ENCODE results near the gene NLE1.
"Not testable (repeated sequence)": the region's sequence is repeated elsewhere in the genome, so short reads cannot be mapped to it uniquely, and the experiment has no call there.

GRCh38 chr17:35090707-35091106 is 51.4 kb downstream of the NLE1 start:
- TF ChIP-seq, protein P1, sequence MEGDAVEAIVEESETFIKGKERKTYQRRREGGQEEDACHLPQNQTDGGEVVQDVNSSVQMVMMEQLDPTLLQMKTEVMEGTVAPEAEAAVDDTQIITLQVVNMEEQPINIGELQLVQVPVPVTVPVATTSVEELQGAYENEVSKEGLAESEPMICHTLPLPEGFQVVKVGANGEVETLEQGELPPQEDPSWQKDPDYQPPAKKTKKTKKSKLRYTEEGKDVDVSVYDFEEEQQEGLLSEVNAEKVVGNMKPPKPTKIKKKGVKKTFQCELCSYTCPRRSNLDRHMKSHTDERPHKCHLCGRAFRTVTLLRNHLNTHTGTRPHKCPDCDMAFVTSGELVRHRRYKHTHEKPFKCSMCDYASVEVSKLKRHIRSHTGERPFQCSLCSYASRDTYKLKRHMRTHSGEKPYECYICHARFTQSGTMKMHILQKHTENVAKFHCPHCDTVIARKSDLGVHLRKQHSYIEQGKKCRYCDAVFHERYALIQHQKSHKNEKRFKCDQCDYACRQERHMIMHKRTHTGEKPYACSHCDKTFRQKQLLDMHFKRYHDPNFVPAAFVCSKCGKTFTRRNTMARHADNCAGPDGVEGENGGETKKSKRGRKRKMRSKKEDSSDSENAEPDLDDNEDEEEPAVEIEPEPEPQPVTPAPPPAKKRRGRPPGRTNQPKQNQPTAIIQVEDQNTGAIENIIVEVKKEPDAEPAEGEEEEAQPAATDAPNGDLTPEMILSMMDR (IDR thresholded peaks at IDR 0.05): not testable (repeated sequence)
- not testable (repeated sequence) for TF ChIP-seq RXRA (IDR thresholded peaks at IDR 0.05; ENCODE audit: borderline replicate concordance, low read depth); RAD21 (IDR thresholded peaks at IDR 0.05; ENCODE audit: low read length); USF1 (IDR thresholded peaks at IDR 0.05; ENCODE audit: borderline replicate concordance, low read depth); FOSL2 (IDR thresholded peaks at IDR 0.05; ENCODE audit: borderline replicate concordance, low read depth); YY1 (IDR thresholded peaks at IDR 0.05; ENCODE audit: low read depth); SMC3 (IDR thresholded peaks at IDR 0.05; ENCODE audit: low read depth, low read length); REST (IDR thresholded peaks at IDR 0.05; ENCODE audit: low read depth, low read length); TAF1 (IDR thresholded peaks at IDR 0.05; ENCODE audit: borderline replicate concordance, low read depth, low read length); JUND (IDR thresholded peaks at IDR 0.05); NFIC (IDR thresholded peaks at IDR 0.05; ENCODE audit: borderline replicate concordance); SIN3A (IDR thresholded peaks at IDR 0.05; ENCODE audit: borderline replicate concordance, low read depth, low read length)
- TF ChIP-seq, protein P2, sequence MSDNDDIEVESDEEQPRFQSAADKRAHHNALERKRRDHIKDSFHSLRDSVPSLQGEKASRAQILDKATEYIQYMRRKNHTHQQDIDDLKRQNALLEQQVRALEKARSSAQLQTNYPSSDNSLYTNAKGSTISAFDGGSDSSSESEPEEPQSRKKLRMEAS (IDR thresholded peaks at IDR 0.05; ENCODE audit: low read depth): not testable (repeated sequence)

All from SK-N-SH (cell line).